Measurements from ENCODE around the gene LOXL3. TPM values are rescaled to one million over a fixed set of nuclear protein-coding genes. Genes with fewer than 3 reads are reported as not detected.

Gene LOXL3, protein sequence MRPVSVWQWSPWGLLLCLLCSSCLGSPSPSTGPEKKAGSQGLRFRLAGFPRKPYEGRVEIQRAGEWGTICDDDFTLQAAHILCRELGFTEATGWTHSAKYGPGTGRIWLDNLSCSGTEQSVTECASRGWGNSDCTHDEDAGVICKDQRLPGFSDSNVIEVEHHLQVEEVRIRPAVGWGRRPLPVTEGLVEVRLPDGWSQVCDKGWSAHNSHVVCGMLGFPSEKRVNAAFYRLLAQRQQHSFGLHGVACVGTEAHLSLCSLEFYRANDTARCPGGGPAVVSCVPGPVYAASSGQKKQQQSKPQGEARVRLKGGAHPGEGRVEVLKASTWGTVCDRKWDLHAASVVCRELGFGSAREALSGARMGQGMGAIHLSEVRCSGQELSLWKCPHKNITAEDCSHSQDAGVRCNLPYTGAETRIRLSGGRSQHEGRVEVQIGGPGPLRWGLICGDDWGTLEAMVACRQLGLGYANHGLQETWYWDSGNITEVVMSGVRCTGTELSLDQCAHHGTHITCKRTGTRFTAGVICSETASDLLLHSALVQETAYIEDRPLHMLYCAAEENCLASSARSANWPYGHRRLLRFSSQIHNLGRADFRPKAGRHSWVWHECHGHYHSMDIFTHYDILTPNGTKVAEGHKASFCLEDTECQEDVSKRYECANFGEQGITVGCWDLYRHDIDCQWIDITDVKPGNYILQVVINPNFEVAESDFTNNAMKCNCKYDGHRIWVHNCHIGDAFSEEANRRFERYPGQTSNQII
- 10 to 100 TPM in 3 of 6 donors, 1 to 10 TPM in 3; 3.6 to 28.3 (median 10.3) TPM for total RNA-seq

DNA sequence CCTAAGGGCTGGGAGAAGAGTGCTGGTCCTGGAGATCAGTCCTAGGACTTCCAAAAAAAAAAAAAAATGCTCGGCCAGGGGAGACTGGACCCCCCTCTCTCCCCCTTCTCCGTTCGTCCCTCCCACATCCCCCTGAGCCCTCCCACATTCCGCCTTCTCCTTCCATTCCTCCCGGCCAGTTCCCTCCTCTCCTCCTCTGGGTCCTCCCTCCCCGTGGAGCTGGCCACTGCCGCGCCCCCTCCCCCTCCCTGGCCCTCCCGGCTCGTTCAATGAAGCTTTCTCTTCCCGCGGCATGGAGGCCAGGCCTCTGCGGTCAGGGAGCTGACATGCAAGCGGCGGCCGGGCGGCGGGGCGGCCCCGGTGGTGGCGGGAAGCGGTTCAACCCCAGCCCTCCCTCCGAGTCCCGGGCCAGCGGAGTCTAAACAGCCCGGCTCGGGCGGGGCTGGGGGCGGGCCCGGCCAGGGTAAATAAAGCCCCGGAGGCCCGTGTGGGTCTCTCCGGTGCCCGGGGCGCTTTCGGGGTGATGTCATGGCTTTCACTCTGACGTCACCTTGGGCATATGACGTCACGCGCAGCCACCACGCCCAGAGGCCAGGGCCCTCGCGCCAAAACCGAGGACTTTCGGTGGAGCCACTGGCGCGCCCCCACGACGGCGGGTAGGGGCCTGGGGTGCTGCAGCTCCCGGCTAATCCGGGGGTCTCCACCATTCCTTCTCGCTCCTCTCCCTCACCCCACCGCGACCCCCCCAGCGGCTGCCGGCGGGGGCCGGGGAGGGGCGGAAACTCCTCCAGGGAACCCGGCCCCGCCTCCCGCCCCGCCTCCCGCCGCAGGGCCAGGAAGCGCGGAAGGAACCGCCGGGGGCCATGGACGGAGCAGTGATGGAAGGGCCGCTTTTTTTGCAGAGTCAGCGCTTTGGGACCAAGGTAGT is at the start of gene LOXL3, which contains the start of gene DOK1:
TSS of gene LOXL3 (minus strand) at position 51 of the 928 bp plus-strand sequence. CDS start 1,308 bp downstream, outside the sequence.
TSS of gene DOK1 (plus strand) at position 829 of the 928 bp plus-strand sequence. CDS start at position 864, 35 bp downstream.
- 2% methylated on average over 28 to 48 of the region's 73 CpGs for WGBS, 2 donors
- peaks cover 0 to 9% (median 7%) of the 10 kb centered on the region in 4 donors for H3K36me3 ChIP-seq
- ATAC-seq (ENCODE audit: low FRiP score in 2 of 2) (peak; percentile 92 to 94), DNase-seq (peak; percentile 92 to 98)
- peak within 1 kb of the TSS; percentile 68 to 97 (median 72) for H3K4me3 ChIP-seq
- H3K9me3 ChIP-seq = no peaks in the 10 kb centered on the region
- H3K4me1 ChIP-seq = peaks cover 18 to 37% (median 21%) of the 10 kb centered on the region in 4 donors
- peak in 1 of 2 donors; percentile 51 for TF ChIP-seq POLR2AphosphoS5 (IDR thresholded peaks at IDR 0.05)
- TF ChIP-seq, protein P1, sequence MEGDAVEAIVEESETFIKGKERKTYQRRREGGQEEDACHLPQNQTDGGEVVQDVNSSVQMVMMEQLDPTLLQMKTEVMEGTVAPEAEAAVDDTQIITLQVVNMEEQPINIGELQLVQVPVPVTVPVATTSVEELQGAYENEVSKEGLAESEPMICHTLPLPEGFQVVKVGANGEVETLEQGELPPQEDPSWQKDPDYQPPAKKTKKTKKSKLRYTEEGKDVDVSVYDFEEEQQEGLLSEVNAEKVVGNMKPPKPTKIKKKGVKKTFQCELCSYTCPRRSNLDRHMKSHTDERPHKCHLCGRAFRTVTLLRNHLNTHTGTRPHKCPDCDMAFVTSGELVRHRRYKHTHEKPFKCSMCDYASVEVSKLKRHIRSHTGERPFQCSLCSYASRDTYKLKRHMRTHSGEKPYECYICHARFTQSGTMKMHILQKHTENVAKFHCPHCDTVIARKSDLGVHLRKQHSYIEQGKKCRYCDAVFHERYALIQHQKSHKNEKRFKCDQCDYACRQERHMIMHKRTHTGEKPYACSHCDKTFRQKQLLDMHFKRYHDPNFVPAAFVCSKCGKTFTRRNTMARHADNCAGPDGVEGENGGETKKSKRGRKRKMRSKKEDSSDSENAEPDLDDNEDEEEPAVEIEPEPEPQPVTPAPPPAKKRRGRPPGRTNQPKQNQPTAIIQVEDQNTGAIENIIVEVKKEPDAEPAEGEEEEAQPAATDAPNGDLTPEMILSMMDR (IDR thresholded peaks at IDR 0.05) = peak in 1 of 6 experiments; percentile 25
- TF ChIP-seq POLR2A (IDR thresholded peaks at IDR 0.05) = peak in 2 of 4 donors; percentile 40 to 55
- no peak for TF ChIP-seq EP300 (IDR thresholded peaks at IDR 0.05)
- H3K27me3 ChIP-seq = no peaks in the 10 kb centered on the region
- peak within 1 kb of the TSS; percentile 87 to 89 (median 88) for H3K27ac ChIP-seq

DNA sequence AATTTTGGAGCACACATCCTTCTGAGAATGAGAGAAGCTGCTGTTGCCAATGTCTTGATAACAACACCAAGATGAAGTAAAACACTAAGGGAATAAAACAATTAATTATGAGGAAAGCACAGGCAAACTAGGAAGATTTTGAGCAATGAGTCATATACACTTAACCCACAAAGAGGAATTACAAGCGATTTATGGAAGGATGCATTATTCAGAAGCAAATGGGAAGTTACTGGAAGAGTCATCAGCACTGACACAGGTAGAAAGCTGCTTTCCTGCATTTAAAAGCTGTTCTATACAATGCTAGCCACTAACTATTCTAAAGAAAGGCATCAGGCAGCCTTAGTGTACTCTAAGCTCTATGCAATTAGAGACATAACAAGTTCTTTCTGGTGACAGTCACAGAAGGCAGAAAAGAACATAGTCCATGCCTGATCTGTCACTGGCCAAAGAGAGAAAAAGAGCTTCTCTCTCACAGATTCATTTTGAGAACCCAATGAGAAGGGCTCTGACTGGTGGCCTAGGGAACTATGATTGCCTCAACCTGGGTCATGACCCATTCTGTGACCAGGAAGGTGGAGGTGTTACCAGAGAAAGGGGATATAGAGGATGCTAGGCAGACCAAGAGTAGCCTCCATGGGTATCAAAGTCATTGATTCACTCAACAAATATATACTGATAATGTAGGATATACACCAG is 49.0 kb upstream of the LOXL3 start:
- Histone ChIP-seq H3K4me1 (no peaks in the 10 kb centered on the region), H3K27me3 (no peaks in the 10 kb centered on the region), H3K9me3 (no peaks in the 10 kb centered on the region), H3K4me3 (no peak overlapping the region), H3K27ac (no peak overlapping the region), H3K36me3 (no peaks in the 10 kb centered on the region)
- no peak for DNase-seq
- WGBS, 2 donors = 31 to 50% methylated on average over 1 of the region's 1 CpG
- no peak for ATAC-seq (ENCODE audit: low FRiP score in 2 of 2)
- TF ChIP-seq POLR2AphosphoS5 (IDR thresholded peaks at IDR 0.05) (no peak), EP300 (IDR thresholded peaks at IDR 0.05) (no peak), POLR2A (IDR thresholded peaks at IDR 0.05) (no peak)
- TF ChIP-seq, protein P1 (IDR thresholded peaks at IDR 0.05) = no peak

DNA sequence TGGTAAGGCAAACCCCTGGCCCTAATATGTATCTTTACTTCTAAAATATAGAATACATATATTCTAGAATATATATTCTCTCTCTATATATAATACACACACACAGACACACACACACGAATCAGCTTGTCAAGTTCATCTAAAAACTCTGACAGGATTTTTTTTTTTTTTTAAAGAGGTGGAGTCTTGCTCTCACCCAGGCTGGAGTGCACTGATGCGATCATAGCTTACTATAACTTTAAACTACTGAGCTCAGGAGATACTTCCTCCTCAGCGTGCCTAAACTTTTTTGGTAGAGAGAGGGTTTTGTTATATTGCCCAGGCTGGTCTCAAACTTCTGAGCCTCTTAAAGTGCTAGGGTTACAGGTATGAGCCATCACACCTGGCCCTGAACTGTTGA is 45.9 kb upstream of the LOXL3 start:
- Histone ChIP-seq H3K4me3 (no peak overlapping the region), H3K9me3 (no peaks in the 10 kb centered on the region), H3K27me3 (no peaks in the 10 kb centered on the region), H3K36me3 (no peaks in the 10 kb centered on the region), H3K27ac (no peak overlapping the region), H3K4me1 (no peaks in the 10 kb centered on the region)
- TF ChIP-seq POLR2AphosphoS5 (IDR thresholded peaks at IDR 0.05) (no peak), EP300 (IDR thresholded peaks at IDR 0.05) (no peak), POLR2A (IDR thresholded peaks at IDR 0.05) (no peak)
- TF ChIP-seq, protein P1 (IDR thresholded peaks at IDR 0.05) = no peak
- ATAC-seq (ENCODE audit: low FRiP score in 2 of 2) (no peak), DNase-seq (no peak)
- 50 to 58% methylated on average over 3 of the region's 3 CpGs for WGBS, 2 donors

DNA sequence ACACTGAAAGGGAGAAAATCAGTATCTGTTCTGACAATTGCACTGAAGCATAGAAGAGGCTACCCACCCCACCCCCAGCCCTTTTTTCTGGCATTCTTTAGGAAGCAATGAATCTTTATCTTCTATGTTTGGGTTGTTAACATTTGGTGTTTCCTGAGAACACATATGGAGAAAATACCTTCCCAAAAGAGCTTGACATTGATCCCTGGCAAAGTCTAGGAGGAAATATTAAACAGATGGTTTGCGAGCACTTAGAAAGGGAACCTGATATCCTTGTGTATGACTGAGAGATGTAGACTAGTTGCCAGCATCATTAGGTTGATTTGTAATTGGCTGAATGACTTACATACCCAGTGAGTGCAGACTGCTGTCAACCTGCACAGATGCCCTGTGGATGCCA is 43.7 kb upstream of the LOXL3 start:
- 64 to 75% methylated on average over 1 of the region's 1 CpG for WGBS, 2 donors
- Histone ChIP-seq H3K27ac (no peak overlapping the region), H3K4me3 (no peak overlapping the region), H3K4me1 (no peaks in the 10 kb centered on the region), H3K36me3 (no peaks in the 10 kb centered on the region), H3K9me3 (no peaks in the 10 kb centered on the region), H3K27me3 (no peaks in the 10 kb centered on the region)
- TF ChIP-seq EP300 (IDR thresholded peaks at IDR 0.05) = no peak
- TF ChIP-seq, protein P1 (IDR thresholded peaks at IDR 0.05) = no peak
- no peak for TF ChIP-seq POLR2AphosphoS5 (IDR thresholded peaks at IDR 0.05)
- TF ChIP-seq POLR2A (IDR thresholded peaks at IDR 0.05) = no peak
- ATAC-seq (ENCODE audit: low FRiP score in 2 of 2) = no peak
- DNase-seq = no peak

All from upper lobe of left lung (tissue), 6 donors.